SK-N-SH (cell line): ENCODE results near the gene B3GNT4. TPM values are rescaled to one million over a fixed set of nuclear protein-coding genes. Genes with fewer than 3 reads are reported as not detected.

Experiments used
- CTCF ChIA-PET: fragments of 300-600, 350-600 bp; formaldehyde crosslinking; extraction: SDS; loops from one replicate; lab custom pipeline; 2021; lab: Yijun Ruan, JAX
- POLR2A ChIA-PET: fragments of 350-600 bp; sonication (Branson Sonifier 250); formaldehyde crosslinking; extraction: SDS; loops from one replicate; lab custom pipeline; 2020; ENCODE audit warnings: antibody characterized with exemption, inconsistent platforms; lab: Yijun Ruan, JAX
- DNase-seq: peaks from one replicate; pipeline ENCODE4 v3.0.0; 2012
- H2AFZ ChIP-seq: fragments of 200-600 bp; sonication (generic); 2 replicates; pipeline ENCODE4 v1.8.1; 2016; ENCODE audit warnings: antibody characterized with exemption, mild to moderate bottlenecking, low read depth
- H3F3A ChIP-seq: fragments of 200-600 bp; sonication (generic); replicated peaks from 2 replicates; pipeline ENCODE3; 2016; ENCODE audit warnings: antibody characterized with exemption, mild to moderate bottlenecking; ENCODE audit not compliant: insufficient read depth
- H3K27ac ChIP-seq, 2 experiments: fragments of 200-500 bp in 1 of 2; fragments of 200-600 bp in 1 of 2; sonication (Bioruptor generic) in 1 of 2; sonication (generic), shearing (Covaris generic) in 1 of 2; 2 replicates each; pipeline versions ENCODE4 v1.5.1 to v1.6.1; 2014 to 2016; ENCODE audit warnings: low read depth in 2 of 2, inconsistent platforms in 1 of 2, low read length in 1 of 2, mild to moderate bottlenecking in 1 of 2, mixed read lengths in 1 of 2
- H3K27me3 ChIP-seq: fragments of 200-600 bp; sonication (generic), shearing (Covaris generic); 2 replicates; pipeline ENCODE4 v1.6.1; 2016; ENCODE audit warnings: mixed run types; ENCODE audit not compliant: insufficient read depth
- H3K36me3 ChIP-seq, 2 experiments: fragments of 200-500 bp in 1 of 2; fragments of 200-600 bp in 1 of 2; sonication (Bioruptor generic) in 1 of 2; sonication (generic) in 1 of 2; replicated peaks in 1 of 2; 2 replicates each; pipeline versions ENCODE3 to v1.5.1; 2014 to 2016; ENCODE audit warnings: low read length in 1 of 2, mild to moderate bottlenecking in 1 of 2; ENCODE audit not compliant: insufficient read depth in 2 of 2, control insufficient read depth in 1 of 2
- H3K4me1 ChIP-seq, 2 experiments: fragments of 200-500 bp in 1 of 2; fragments of 200-600 bp in 1 of 2; sonication (Bioruptor generic) in 1 of 2; sonication (generic), shearing (Covaris generic) in 1 of 2; 2 replicates each; pipeline versions ENCODE4 v1.5.1 to v1.6.1; 2014 to 2016; ENCODE audit warnings: low read depth in 1 of 2, low read length in 1 of 2, mixed run types in 1 of 2; ENCODE audit not compliant: insufficient read depth in 2 of 2, control insufficient read depth in 1 of 2
- H3K4me2 ChIP-seq: fragments of 200-600 bp; sonication (generic), shearing (Covaris generic); 2 replicates; pipeline ENCODE4 v1.6.1; 2017; ENCODE audit warnings: mixed run types
- H3K4me3 ChIP-seq, 2 experiments: fragments of 200-500 bp in 1 of 2; fragments of 200-600 bp in 1 of 2; sonication (Bioruptor generic) in 1 of 2; sonication (generic), shearing (Covaris generic) in 1 of 2; 2 replicates each; pipeline versions ENCODE4 v1.5.1 to v1.8.1; 2014 to 2016; ENCODE audit warnings: low read depth in 2 of 2, inconsistent platforms in 1 of 2, low read length in 1 of 2, mild to moderate bottlenecking in 1 of 2, mixed read lengths in 1 of 2, moderate library complexity in 1 of 2
- H3K79me2 ChIP-seq: fragments of 200-600 bp; sonication (generic); 2 replicates; pipeline ENCODE4 v1.8.1; 2017; ENCODE audit warnings: mild to moderate bottlenecking; ENCODE audit not compliant: insufficient read depth
- H3K9ac ChIP-seq: fragments of 200-600 bp; sonication (generic); 2 replicates; pipeline ENCODE4 v1.6.1; 2017; ENCODE audit warnings: mixed run types
- H3K9me2 ChIP-seq: fragments of 200-600 bp; sonication (generic); 2 replicates; pipeline ENCODE4 v1.6.1; 2017; ENCODE audit warnings: mixed run types
- H3K9me3 ChIP-seq: fragments of 200-600 bp; sonication (generic); 2 replicates; pipeline ENCODE4 v1.6.1; 2017; ENCODE audit warnings: mixed run types, mild to moderate bottlenecking, moderate library complexity
- H4K20me1 ChIP-seq: fragments of 200-600 bp; sonication (generic); 2 replicates; pipeline ENCODE4 v1.6.1; 2017; ENCODE audit warnings: mild to moderate bottlenecking, mixed run types; ENCODE audit not compliant: insufficient read depth
- CTCF ChIP-seq: fragments of 200-600 bp; sonication (generic); IDR thresholded peaks from 2 replicates; pipeline ENCODE4 v1.6.1; 2017; ENCODE audit warnings: antibody characterized with exemption, mild to moderate bottlenecking, moderate library complexity
- EP300 ChIP-seq, 2 experiments: IDR thresholded peaks; 2 replicates each; pipeline versions ENCODE4 v1.4.0 to v1.6.1; 2012; ENCODE audit warnings: borderline replicate concordance in 1 of 2, low read depth in 1 of 2, low read length in 1 of 2
- FOXJ3 ChIP-seq: sonication (generic); formaldehyde crosslinking; IDR thresholded peaks from 2 replicates; pipeline ENCODE4 v1.5.1; 2020; ENCODE audit warnings: mild to moderate bottlenecking, missing genetic modification reagents
- FOXM1 ChIP-seq: IDR thresholded peaks from 2 replicates; pipeline ENCODE4 v1.4.0; 2012; ENCODE audit warnings: low read depth, mild to moderate bottlenecking
- GABPA ChIP-seq: IDR thresholded peaks from 2 replicates; pipeline ENCODE4 v1.4.0; 2012; ENCODE audit warnings: low read depth, mild to moderate bottlenecking
- GATA2 ChIP-seq: sonication (generic); formaldehyde crosslinking; IDR thresholded peaks from 2 replicates; pipeline ENCODE4 v1.5.0; 2020; ENCODE audit warnings: mild to moderate bottlenecking, missing genetic modification reagents
- IRF3 ChIP-seq: fragments of 150-350 bp; IDR thresholded peaks from 2 replicates; pipeline ENCODE4 v1.6.1; 2016; ENCODE audit warnings: mild to moderate bottlenecking, low read depth, low read length
- JUND ChIP-seq: IDR thresholded peaks from 2 replicates; pipeline ENCODE4 v1.4.0; 2012
- MXI1 ChIP-seq: IDR thresholded peaks from 2 replicates; pipeline ENCODE4 v1.6.1; 2012; ENCODE audit warnings: mild to moderate bottlenecking, low read depth, low read length, improper control_type of control experiment
- POLR2AphosphoS5 ChIP-seq: IDR thresholded peaks from 2 replicates; pipeline ENCODE4 v1.6.1; 2012; ENCODE audit warnings: low read depth, low read length
- RAD21 ChIP-seq: IDR thresholded peaks from 2 replicates; pipeline ENCODE4 v1.6.1; 2012; ENCODE audit warnings: mild to moderate bottlenecking, low read length
- RFX5 ChIP-seq: IDR thresholded peaks from 2 replicates; pipeline ENCODE4 v1.6.1; 2012; ENCODE audit warnings: mild to moderate bottlenecking, improper control_type of control experiment, low read length
- USF1 ChIP-seq: IDR thresholded peaks from 2 replicates; pipeline ENCODE4 v1.4.0; 2012; ENCODE audit warnings: low read depth, borderline replicate concordance
- USF2 ChIP-seq: fragments of 150-350 bp; IDR thresholded peaks from 2 replicates; pipeline ENCODE4 v1.6.1; 2017; ENCODE audit warnings: antibody characterized with exemption, low read length, low read depth, borderline replicate concordance
- WGBS: methylation state at CpG from one replicate; pipeline ENCODE4 v1.1.6; 2017; ENCODE audit warnings: low lambda C conversion rate; 5-methylcytosine and 5-hydroxymethylcytosine counted together
- polyA plus RNA-seq, 3 experiments: library from polyadenylated mRNA; depleted of rRNA; stranded (reverse); fragments of >200 nt; gene quantifications; 2 replicates each; pipeline ENCODE4 v1.2.3, GENCODE V29; 2012

B3GNT4 gene
- polyA plus RNA-seq, 1 of the 3 experiments (the other 2 are of a cell fraction) = 0.81 TPM

- Histone ChIP-seq H3K9me2 (no peaks in the 10 kb centered on the region), H4K20me1 (no peaks in the 10 kb centered on the region), H3K27me3 (no peaks in the 10 kb centered on the region), H3K36me3 (no peaks in the 10 kb centered on the region), H3K79me2 (no peaks in the 10 kb centered on the region), H3K9me3 (no peaks in the 10 kb centered on the region), H3K4me1 (peaks cover 0 to 3% of the 10 kb centered on the region in 2 experiments; a peak in 1 of 4 replicates), H3K27ac (no peak overlapping the region), H3K4me3 (no peak overlapping the region), H3K9ac (no peak overlapping the region), H2AFZ (no peak overlapping the region), H3F3A (no peaks in the 10 kb centered on the region), H3K4me2 (no peak overlapping the region)
- ChIA-PET POLR2A (no interaction called here), CTCF (interaction anchor here (1.0 to 3.4 kb wide), 5 partner anchors 28 to 313 kb away, joined by 3 to 21 read pairs (median 3); no protein-coding TSS in a partner anchor)
- WGBS = 81% methylated on average over 7 of the region's 7 CpGs
- no peak for DNase-seq
- TF ChIP-seq RFX5 (no peak), POLR2AphosphoS5 (no peak), FOXJ3 (CRISPR knock-in tag) (no peak), GABPA (no peak), USF1 (no peak), IRF3 (no peak), CTCF (no peak), GATA2 (CRISPR knock-in tag) (no peak), FOXM1 (no peak), MXI1 (no peak), RAD21 (no peak), JUND (no peak), EP300 (IDR thresholded peaks at IDR 0.05; ENCODE audit: borderline replicate concordance in 1 of 2, low read depth in 1 of 2, low read length in 1 of 2) (no peak), USF2 (no peak)
These were observed 44.7 kb upstream of the B3GNT4 start for GRCh38 chr12:122158700-122159285.
